Activated naive CD8-positive, alpha-beta T cell treated with anti-CD3 and anti-CD28 coated beads, Interleukin-2, amount 10 ng/mL, durations not matched to agents 7 days and 5 days (primary cell): ENCODE results near the gene CNTN6. TPM values are rescaled to one million over a fixed set of nuclear protein-coding genes. Genes with fewer than 3 reads are reported as not detected.

ENCODE experiments used
- ATAC-seq: fragments of 150-1000 bp; cut with Tn5 transposase; one replicate; pipeline ENCODE4 v1.10.0; 2021; ENCODE audit warnings: low read depth, moderate library complexity
- POLR2A ChIA-PET: fragments of 350-600 bp; sonication (Branson Sonifier 250); formaldehyde crosslinking; loops from one replicate; lab custom pipeline; 2021; ENCODE audit warnings: antibody characterized with exemption; lab: Charles Lee
- DNase-seq: peaks from one replicate; pipeline ENCODE4 v3.0.0; 2021
- H3K27ac Mint-ChIP-seq: one replicate; pipeline ENCODE4 v1.8.0; 2022; ENCODE audit warnings: mild to moderate bottlenecking, mixed read lengths
- H3K27me3 Mint-ChIP-seq: one replicate; pipeline ENCODE4 v1.8.0; 2022; ENCODE audit warnings: mild to moderate bottlenecking, moderate library complexity, mixed read lengths
- H3K36me3 Mint-ChIP-seq: one replicate; pipeline ENCODE4 v1.8.0; 2021; ENCODE audit warnings: mild to moderate bottlenecking, mixed read lengths
- H3K4me1 Mint-ChIP-seq: one replicate; pipeline ENCODE4 v1.8.0; 2021; ENCODE audit warnings: mixed read lengths
- H3K4me3 Mint-ChIP-seq: one replicate; pipeline ENCODE4 v1.8.0; 2022; ENCODE audit warnings: mild to moderate bottlenecking, moderate library complexity, mixed read lengths
- H3K9me3 Mint-ChIP-seq: one replicate; pipeline ENCODE4 v1.8.0; 2021; ENCODE audit warnings: mixed read lengths
- total RNA-seq, 2 experiments: library from RNA; stranded (reverse); gene quantifications; one replicate each; pipeline ENCODE4 v1.2.3, GENCODE V29; 2021

The CNTN6 gene
- total RNA-seq, 2 experiments from 2014 or later, result not detected

- peaks cover 3% of the 10 kb centered on the region for H3K9me3 Mint-ChIP-seq
Observed at GRCh38 chr3:1263121-1263520, 170.3 kb downstream of the CNTN6 start.

GRCh38 chr3:1269808-1270207, 177.0 kb downstream of the CNTN6 start:
- peaks cover 3% of the 10 kb centered on the region for H3K9me3 Mint-ChIP-seq
- no peaks in the 10 kb centered on the region for H3K36me3 Mint-ChIP-seq
- no peak overlapping the region for H3K27ac Mint-ChIP-seq
- POLR2A ChIA-PET, result no interaction called here
- no peak overlapping the region for H3K4me3 Mint-ChIP-seq
- no peak for DNase-seq
- H3K4me1 Mint-ChIP-seq, result no peaks in the 10 kb centered on the region
- no peaks in the 10 kb centered on the region for H3K27me3 Mint-ChIP-seq
- no peak for ATAC-seq

More at GRCh38 chr3:1263121-1263520, 170.3 kb downstream of the CNTN6 start:
- H3K36me3 Mint-ChIP-seq, result no peaks in the 10 kb centered on the region
- ATAC-seq (no peak), DNase-seq (no peak)
- POLR2A ChIA-PET, result no interaction called here
- H3K27me3 Mint-ChIP-seq, result no peaks in the 10 kb centered on the region
- H3K4me1 Mint-ChIP-seq, result no peaks in the 10 kb centered on the region
- H3K27ac Mint-ChIP-seq, result no peak overlapping the region
- no peak overlapping the region for H3K4me3 Mint-ChIP-seq

DNA sequence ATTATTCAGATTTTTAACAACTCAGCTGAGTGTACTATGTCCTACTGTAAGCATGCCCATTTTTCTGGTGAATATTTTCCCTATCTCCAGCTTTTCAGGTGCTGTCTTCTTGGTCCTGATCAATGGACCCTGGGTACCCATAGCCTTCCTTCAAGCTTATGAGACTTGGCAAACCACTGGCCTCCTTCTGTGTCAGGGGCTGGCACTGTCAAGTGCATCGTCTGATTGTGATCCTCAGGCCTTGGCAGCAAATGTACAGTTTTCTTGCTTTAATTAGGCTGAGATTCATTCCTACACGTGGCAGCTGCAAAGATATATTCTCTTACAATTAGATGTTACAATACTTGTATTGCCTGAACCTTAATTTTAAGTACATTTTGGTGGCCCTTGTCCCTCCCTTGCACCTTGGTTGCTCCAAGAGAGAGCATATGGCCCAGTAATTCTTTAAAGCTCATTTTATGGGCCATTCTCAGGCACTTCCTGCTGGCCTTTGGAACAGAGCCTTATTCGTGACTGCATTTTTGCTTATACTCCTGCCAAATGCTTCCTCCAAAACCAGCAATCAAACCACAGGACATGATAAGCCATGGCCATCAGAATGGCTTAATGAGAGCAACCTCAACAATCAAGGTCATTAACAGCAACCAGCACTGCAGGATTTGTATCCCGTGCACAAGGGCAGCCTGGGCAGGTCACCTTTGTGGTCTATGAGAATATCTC, 179.9 kb downstream of the CNTN6 start:
- no peak overlapping the region for H3K4me3 Mint-ChIP-seq
- H3K4me1 Mint-ChIP-seq, result no peaks in the 10 kb centered on the region
- H3K27ac Mint-ChIP-seq, result no peak overlapping the region
- ATAC-seq (no peak), DNase-seq (no peak)
- H3K36me3 Mint-ChIP-seq, result no peaks in the 10 kb centered on the region
- no peaks in the 10 kb centered on the region for H3K27me3 Mint-ChIP-seq
- peaks cover 5% of the 10 kb centered on the region for H3K9me3 Mint-ChIP-seq
- POLR2A ChIA-PET, result no interaction called here

DNA sequence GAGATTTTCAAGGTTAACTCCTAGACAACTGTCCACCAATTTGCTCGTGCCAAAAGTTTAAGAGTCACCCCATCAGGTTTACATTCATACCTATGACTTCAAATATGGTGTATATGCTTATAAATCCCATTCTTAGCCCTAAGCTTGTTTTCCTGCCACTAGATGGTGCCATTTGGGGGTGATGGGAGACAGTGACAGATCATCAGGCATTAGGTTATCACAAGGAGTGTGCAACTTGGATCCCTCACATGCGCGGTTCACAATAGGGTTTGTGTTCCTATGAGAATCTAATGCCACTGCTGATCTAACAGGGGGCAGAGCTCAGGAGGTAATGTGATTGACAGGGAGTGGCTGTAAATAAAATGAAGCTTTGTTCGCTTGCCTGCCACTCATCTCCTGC, 182.7 kb downstream of the CNTN6 start:
- Mint-ChIP-seq H3K27ac (no peak overlapping the region), H3K9me3 (peaks cover 5% of the 10 kb centered on the region), H3K36me3 (no peaks in the 10 kb centered on the region), H3K4me3 (no peak overlapping the region), H3K4me1 (no peaks in the 10 kb centered on the region), H3K27me3 (no peaks in the 10 kb centered on the region)
- POLR2A ChIA-PET, result no interaction called here
- no peak for ATAC-seq
- DNase-seq, result no peak

GRCh38 chr3:1287815-1288214, 195.0 kb downstream of the CNTN6 start:
- H3K4me3 Mint-ChIP-seq, result no peak overlapping the region
- no peaks in the 10 kb centered on the region for H3K4me1 Mint-ChIP-seq
- H3K27me3 Mint-ChIP-seq, result no peaks in the 10 kb centered on the region
- no peaks in the 10 kb centered on the region for H3K36me3 Mint-ChIP-seq
- H3K9me3 Mint-ChIP-seq, result peaks cover 6% of the 10 kb centered on the region
- H3K27ac Mint-ChIP-seq, result no peak overlapping the region
- POLR2A ChIA-PET, result no interaction called here
- ATAC-seq (no peak), DNase-seq (no peak)

DNA sequence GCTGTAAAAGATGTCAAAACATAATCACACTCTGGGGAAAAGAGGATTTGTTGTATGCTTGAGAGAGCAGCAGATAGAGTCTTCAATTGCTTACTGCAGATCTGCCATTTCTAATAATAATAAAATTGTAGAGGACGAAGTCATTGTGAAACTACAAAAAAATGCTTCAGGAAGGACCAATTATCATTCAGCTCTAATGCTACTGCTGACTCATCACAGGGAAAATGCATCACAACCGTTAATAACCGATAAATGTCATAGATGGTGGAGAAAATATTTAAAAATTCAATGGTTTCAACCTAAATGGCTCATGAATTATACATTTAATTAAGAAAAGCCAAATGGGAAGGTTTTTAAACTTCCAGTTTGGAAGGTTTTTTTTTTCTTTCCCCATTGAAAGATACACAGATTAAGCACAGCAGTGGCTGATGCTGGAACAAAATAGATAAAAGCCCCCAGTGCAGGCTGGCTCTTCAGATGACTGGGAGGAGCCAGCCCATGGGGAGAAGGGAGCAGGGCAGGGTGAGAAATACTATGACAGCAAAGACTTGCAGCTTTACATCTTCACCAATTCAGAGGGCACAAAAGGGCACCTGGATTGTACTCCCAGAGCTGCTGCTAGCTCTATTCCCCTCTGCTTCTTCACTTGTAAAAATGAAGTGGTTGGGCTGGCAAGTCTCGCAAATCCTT, 196.1 kb downstream of the CNTN6 start:
- ATAC-seq (no peak), DNase-seq (no peak)
- Mint-ChIP-seq H3K27me3 (no peaks in the 10 kb centered on the region), H3K4me3 (no peak overlapping the region), H3K4me1 (no peaks in the 10 kb centered on the region), H3K27ac (no peak overlapping the region), H3K36me3 (no peaks in the 10 kb centered on the region), H3K9me3 (peaks cover 6% of the 10 kb centered on the region)
- POLR2A ChIA-PET, result no interaction called here

GRCh38 chr3:1292571-1293071, 199.8 kb downstream of the CNTN6 start:
- ATAC-seq (no peak), DNase-seq (no peak)
- Mint-ChIP-seq H3K9me3 (peaks cover 5% of the 10 kb centered on the region), H3K4me1 (no peaks in the 10 kb centered on the region), H3K36me3 (no peaks in the 10 kb centered on the region), H3K27ac (no peak overlapping the region), H3K27me3 (no peaks in the 10 kb centered on the region), H3K4me3 (no peak overlapping the region)
- POLR2A ChIA-PET, result no interaction called here

DNA sequence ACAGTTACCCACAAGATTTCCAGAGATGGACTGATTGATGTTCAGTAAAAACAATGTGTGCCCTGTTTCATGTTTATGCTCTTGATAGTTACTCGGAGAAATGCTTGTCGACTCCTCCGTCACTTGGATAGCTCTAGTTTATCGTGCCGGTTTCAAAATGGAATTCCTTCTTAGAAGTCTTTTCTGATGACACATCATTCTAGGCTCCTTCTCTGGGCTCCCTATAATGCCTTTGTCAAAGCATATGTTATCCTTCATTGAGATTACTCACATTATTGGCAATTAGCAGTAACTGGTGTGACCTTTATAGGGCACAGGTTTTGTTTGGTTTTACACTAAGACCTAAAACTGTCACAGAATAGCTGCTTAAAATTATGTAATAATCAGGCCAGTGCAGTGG, 201.8 kb downstream of the CNTN6 start:
- Mint-ChIP-seq H3K27me3 (no peaks in the 10 kb centered on the region), H3K9me3 (peaks cover 5% of the 10 kb centered on the region), H3K36me3 (no peaks in the 10 kb centered on the region), H3K4me3 (no peak overlapping the region), H3K27ac (no peak overlapping the region), H3K4me1 (no peaks in the 10 kb centered on the region)
- no peak for DNase-seq
- POLR2A ChIA-PET, result no interaction called here
- ATAC-seq, result no peak

GRCh38 chr3:1318296-1319005, 225.6 kb downstream of the CNTN6 start:
- Mint-ChIP-seq H3K4me3 (no peak overlapping the region), H3K9me3 (no peaks in the 10 kb centered on the region), H3K27ac (no peak overlapping the region), H3K36me3 (no peaks in the 10 kb centered on the region), H3K27me3 (no peaks in the 10 kb centered on the region), H3K4me1 (no peaks in the 10 kb centered on the region)
- POLR2A ChIA-PET, result no interaction called here
- ATAC-seq, result no peak
- no peak for DNase-seq

DNA sequence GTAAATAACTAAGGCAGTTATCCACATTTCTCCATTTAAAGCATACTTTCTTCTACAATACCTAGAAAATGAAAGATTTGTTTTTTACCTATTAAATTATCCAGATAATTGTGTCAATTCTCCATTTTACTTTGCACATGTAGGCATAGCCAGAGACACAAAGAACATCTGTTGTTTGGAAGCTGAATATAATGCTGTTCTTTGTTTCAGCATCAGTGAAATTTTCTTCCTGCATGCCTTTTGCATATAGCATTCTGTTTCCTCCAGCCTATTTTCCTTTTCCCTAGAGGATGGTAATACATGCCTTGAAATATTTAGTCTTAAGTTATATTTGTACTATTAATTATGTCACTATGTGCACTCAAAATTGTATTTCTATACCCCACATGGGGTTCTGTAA, 233.7 kb downstream of the CNTN6 start:
- POLR2A ChIA-PET, result no interaction called here
- Mint-ChIP-seq H3K9me3 (peaks cover 4% of the 10 kb centered on the region), H3K27me3 (no peaks in the 10 kb centered on the region), H3K4me3 (no peak overlapping the region), H3K27ac (no peak overlapping the region), H3K36me3 (no peaks in the 10 kb centered on the region), H3K4me1 (no peaks in the 10 kb centered on the region)
- DNase-seq (no peak), ATAC-seq (no peak)

DNA sequence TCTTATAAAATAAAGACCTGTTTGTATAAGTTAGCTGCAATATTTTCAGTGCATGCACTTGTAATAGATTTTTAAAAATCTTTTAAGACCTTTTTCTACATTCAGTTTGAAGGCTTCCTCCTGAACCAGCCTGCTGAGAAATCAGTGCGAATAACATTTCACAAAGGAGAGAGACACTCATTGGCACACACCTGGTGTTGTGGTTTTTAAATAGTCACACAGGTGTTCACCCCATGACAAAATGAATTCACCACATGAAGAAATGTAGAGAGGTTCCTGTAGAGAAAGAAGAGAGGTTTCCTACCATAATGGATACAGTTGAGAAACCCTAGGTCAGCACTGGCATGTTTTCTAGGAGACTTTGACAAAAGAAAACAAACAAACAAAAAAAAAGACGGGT, 237.3 kb downstream of the CNTN6 start:
- no peaks in the 10 kb centered on the region for H3K36me3 Mint-ChIP-seq
- no peaks in the 10 kb centered on the region for H3K27me3 Mint-ChIP-seq
- no peaks in the 10 kb centered on the region for H3K4me1 Mint-ChIP-seq
- no peak for DNase-seq
- peaks cover 2% of the 10 kb centered on the region for H3K9me3 Mint-ChIP-seq
- ATAC-seq, result no peak
- no peak overlapping the region for H3K27ac Mint-ChIP-seq
- no peak overlapping the region for H3K4me3 Mint-ChIP-seq
- POLR2A ChIA-PET, result no interaction called here

DNA sequence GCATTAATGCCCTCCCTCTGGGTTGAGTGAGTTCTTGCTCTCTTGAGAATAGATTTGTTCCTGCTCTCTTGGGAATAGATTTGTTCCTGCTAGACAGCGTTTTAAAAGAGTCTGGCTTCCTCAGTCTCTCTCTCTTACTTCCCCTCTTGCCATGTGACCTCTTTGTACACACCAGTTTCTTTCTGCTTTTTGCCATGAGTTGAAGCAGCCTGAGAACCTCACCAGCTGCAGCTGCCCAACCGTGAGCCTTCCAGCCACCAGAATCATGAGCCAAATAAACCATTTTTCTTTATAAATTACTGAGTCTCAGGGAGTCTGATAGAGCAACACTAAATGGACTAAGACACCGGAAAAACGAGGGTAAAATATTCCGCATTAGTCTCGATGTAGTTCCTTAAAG, 253.6 kb downstream of the CNTN6 start:
- no peak for ATAC-seq
- H3K4me1 Mint-ChIP-seq, result no peaks in the 10 kb centered on the region
- H3K4me3 Mint-ChIP-seq, result no peak overlapping the region
- no peak for DNase-seq
- H3K27me3 Mint-ChIP-seq, result no peaks in the 10 kb centered on the region
- POLR2A ChIA-PET, result no interaction called here
- H3K9me3 Mint-ChIP-seq, result no peaks in the 10 kb centered on the region
- no peak overlapping the region for H3K27ac Mint-ChIP-seq
- H3K36me3 Mint-ChIP-seq, result no peaks in the 10 kb centered on the region

DNA sequence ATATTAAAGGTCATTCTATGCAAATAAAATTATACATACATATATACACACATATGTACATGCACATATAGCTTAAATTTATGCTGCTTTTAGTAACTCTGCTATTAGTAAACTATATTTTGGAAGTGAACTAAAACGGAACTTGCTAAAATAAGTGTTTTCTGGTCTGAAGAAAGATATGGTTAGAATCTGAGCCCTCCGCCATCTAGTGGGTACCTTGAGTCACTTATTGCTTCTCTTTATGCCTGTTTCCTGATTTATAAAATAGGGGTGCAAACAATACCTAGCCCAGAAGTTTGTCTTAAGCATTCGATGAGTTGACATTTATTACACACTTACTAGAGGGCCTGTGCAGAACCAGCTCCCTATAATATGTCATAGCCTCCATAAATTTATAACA, 255.7 kb downstream of the CNTN6 start:
- no peak for ATAC-seq
- Mint-ChIP-seq H3K9me3 (no peaks in the 10 kb centered on the region), H3K4me1 (no peaks in the 10 kb centered on the region), H3K4me3 (no peak overlapping the region), H3K36me3 (no peaks in the 10 kb centered on the region), H3K27ac (no peak overlapping the region), H3K27me3 (no peaks in the 10 kb centered on the region)
- no peak for DNase-seq
- POLR2A ChIA-PET, result no interaction called here

DNA sequence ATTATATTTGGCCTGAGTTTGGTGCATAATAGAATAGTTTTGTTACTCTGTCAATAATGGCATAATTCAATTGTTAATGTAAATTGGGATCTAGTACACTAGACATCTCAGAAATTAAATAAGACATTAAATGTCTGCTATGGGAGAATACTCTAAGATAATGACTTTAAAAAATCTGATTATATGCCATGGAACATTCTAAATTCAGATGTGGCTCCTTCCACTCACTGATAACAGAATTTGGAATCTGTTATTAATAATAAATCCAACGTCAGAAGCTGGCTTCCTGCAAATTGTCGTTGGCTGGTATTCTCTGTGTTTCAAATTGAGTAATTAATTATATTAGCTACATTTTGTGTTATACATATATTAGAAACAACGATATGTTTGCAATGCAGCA, 258.1 kb downstream of the CNTN6 start:
- no peak for ATAC-seq
- no peaks in the 10 kb centered on the region for H3K36me3 Mint-ChIP-seq
- no peak overlapping the region for H3K4me3 Mint-ChIP-seq
- H3K27ac Mint-ChIP-seq, result no peak overlapping the region
- no peaks in the 10 kb centered on the region for H3K9me3 Mint-ChIP-seq
- no peak for DNase-seq
- H3K4me1 Mint-ChIP-seq, result no peaks in the 10 kb centered on the region
- POLR2A ChIA-PET, result no interaction called here
- H3K27me3 Mint-ChIP-seq, result no peaks in the 10 kb centered on the region
